ENCODE data around the gene MAL. TPM values are rescaled to one million over a fixed set of nuclear protein-coding genes. Genes with fewer than 3 reads are reported as not detected.

MAL gene
- total and polyA plus RNA-seq, 2 of the 4 experiments (the other 2 are of a cell fraction): not detected

GRCh38 chr2:95009412-95009811 is 16.1 kb upstream of the MAL start:
- no TSS peak for BruUV-seq (replicated peaks)
- dilution Hi-C loops (cut with HindIII; ENCODE audit: low sequenced_read_pairs, unreplicated experiment): no loop called here
- Histone ChIP-seq H2AK5ac (ENCODE audit: low read depth, low read length) (no peak overlapping the region), H3K27ac (ENCODE audit: insufficient read depth, low read length) (no peak overlapping the region), H3K27me3 (ENCODE audit: control insufficient read depth, insufficient read depth, low read length) (peaks cover 27% of the 10 kb centered on the region; the same call in 1 of the 2 replicates), H4K91ac (ENCODE audit: insufficient read depth, low read depth, low read length) (no peak overlapping the region), H4K8ac (ENCODE audit: low read depth in 2 of 2, low read length in 2 of 2) (no peak overlapping the region), H3K14ac (replicated peaks; ENCODE audit: low read depth, low read length) (no peak overlapping the region), H3K9me1 (ENCODE audit: insufficient read depth, low read length) (no peaks in the 10 kb centered on the region), H3K79me1 (ENCODE audit: low read depth in 1 of 2, low read length in 2 of 2) (no peaks in the 10 kb centered on the region), H3K56ac (ENCODE audit: extremely low read depth, insufficient read depth, low read length) (no peak overlapping the region), H2AK9ac (replicated peaks; ENCODE audit: low read depth, low read length, poor library complexity) (no peak overlapping the region), H3K4me1 (ENCODE audit: control insufficient read depth, insufficient read depth, low read length) (no peaks in the 10 kb centered on the region), H2BK120ac (ENCODE audit: low read depth, low read length) (no peak overlapping the region), H4K5ac (ENCODE audit: low read depth, low read length) (no peak overlapping the region), H3K4me3 (ENCODE audit: insufficient read depth, low read depth, low read length) (no peak overlapping the region), H3K4ac (ENCODE audit: low read depth, low read length) (no peak overlapping the region), H2BK20ac (ENCODE audit: low read depth, low read length) (no peak overlapping the region), H3K23ac (ENCODE audit: low read depth, low read length) (no peak overlapping the region), H2AFZ (replicated peaks; ENCODE audit: low read length, poor library complexity) (no peak overlapping the region), H3K36me3 (ENCODE audit: control insufficient read depth, insufficient read depth, low read length) (no peaks in the 10 kb centered on the region), H2BK15ac (ENCODE audit: low read depth, low read length) (no peak overlapping the region), H4K20me1 (ENCODE audit: insufficient read depth, low read length) (no peaks in the 10 kb centered on the region; the same call in 1 of the 2 replicates), H2BK5ac (ENCODE audit: low read depth, low read length, poor library complexity, severe bottlenecking) (no peak overlapping the region), H3K18ac (ENCODE audit: low read depth, low read length) (no peak overlapping the region), H3K9ac (ENCODE audit: low read depth, low read length) (no peak overlapping the region), H3K9me3 (ENCODE audit: control insufficient read depth, insufficient read depth, low read length) (no peaks in the 10 kb centered on the region), H3K4me2 (ENCODE audit: low read depth, low read length) (no peak overlapping the region)
- no peak for DNase-seq
- CTCF ChIA-PET: interaction anchor here (1.7 kb wide), 1 partner anchor 23 kb away, joined by 4 read pairs; no protein-coding TSS in a partner anchor
- POLR2A ChIA-PET (ENCODE audit: unreplicated experiment): no interaction called here
- intact Hi-C loops (cut with micrococcal nuclease): no loop called here
- in situ Hi-C loops (cut with MboI; ENCODE audit: low sequenced_read_pairs): no loop called here
- TF ChIP-seq NFE2L2 (IDR thresholded peaks at IDR 0.05; ENCODE audit: low read depth, low read length) (no peak), USF2 (IDR thresholded peaks at IDR 0.05; ENCODE audit: low read depth, low read length) (no peak), CTCF (conservative IDR thresholded peaks at IDR 0.05; ENCODE audit: low read depth, low read length) (no peak), CEBPB (IDR thresholded peaks at IDR 0.05; ENCODE audit: low read depth, low read length) (no peak), CHD1 (IDR thresholded peaks at IDR 0.05; ENCODE audit: low read depth, low read length) (no peak), ELK1 (IDR thresholded peaks at IDR 0.05; ENCODE audit: borderline replicate concordance, low read depth, low read length) (no peak), RCOR1 (IDR thresholded peaks at IDR 0.05; ENCODE audit: insufficient replicate concordance, low read length) (no peak), MXI1 (IDR thresholded peaks at IDR 0.05; ENCODE audit: borderline replicate concordance, low read depth, low read length) (no peak), FOS (IDR thresholded peaks at IDR 0.05; ENCODE audit: low read depth, low read length) (no peak), BHLHE40 (IDR thresholded peaks at IDR 0.05; ENCODE audit: low read depth, low read length) (no peak), RAD21 (IDR thresholded peaks at IDR 0.05; ENCODE audit: low read length) (no peak), POLR2A (IDR thresholded peaks at IDR 0.05; ENCODE audit: low read depth, low read length) (no peak)
- ATAC-seq (ENCODE audit: low read depth): no peak
- WGBS, 2 experiments (ENCODE audit: extremely low coverage in 2 of 2, insufficient read length in 1 of 2): no CpG with 5 or more reads among the region's 5 CpGs

Data from IMR-90 (cell line).